Measurements from ENCODE around the gene ITGB4.

Gene ITGB4

GRCh38 chr17:75791254-75791653 lies 70.0 kb downstream of the ITGB4 start:
- no peak for DNase-seq (ENCODE audit: low spot score)

- DNase-seq (ENCODE audit: low spot score) = no peak
These were observed 72.2 kb downstream of the ITGB4 start for GRCh38 chr17:75793460-75793859.

- DNase-seq (ENCODE audit: low spot score) = no peak
These were observed 74.8 kb downstream of the ITGB4 start for GRCh38 chr17:75795820-75796607.

- DNase-seq (ENCODE audit: low spot score) = no peak
These were observed 78.1 kb downstream of the ITGB4 start for GRCh38 chr17:75799402-75799801.

- no peak for DNase-seq (ENCODE audit: low spot score)
These were observed 82.6 kb downstream of the ITGB4 start for GRCh38 chr17:75803883-75804282.

GRCh38 chr17:75806822-75807500 lies 85.7 kb downstream of the ITGB4 start:
- DNase-seq (ENCODE audit: low spot score) = no peak

Data from hematopoietic multipotent progenitor cell treated with erythropoietin and hydrocortisone succinate and interleukin-3 and kit ligand, for 15 days (in vitro differentiated cells).